ENCODE measurements around the gene DNMT1.

DNA sequence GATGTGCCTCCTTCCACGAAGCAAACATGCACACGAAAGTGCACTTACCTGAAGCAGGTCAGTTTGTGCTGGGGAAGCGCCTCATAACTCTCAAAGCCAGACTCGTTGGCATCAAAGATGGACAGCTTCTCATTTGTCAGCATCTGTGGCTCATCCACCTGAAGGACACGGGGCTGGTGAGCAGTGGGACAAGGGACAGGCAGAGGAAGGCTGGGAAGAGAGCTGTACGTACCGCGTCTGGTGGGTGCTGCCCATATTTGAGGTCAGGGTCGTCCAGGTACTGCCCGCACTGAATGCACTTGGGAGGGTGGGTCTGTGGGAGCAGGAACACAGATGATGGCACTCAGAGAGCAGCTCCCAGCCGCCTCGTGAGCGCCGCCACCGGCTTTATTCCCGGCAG, 35.1 kb downstream of the DNMT1 start:
- TF ChIP-seq, protein P1, sequence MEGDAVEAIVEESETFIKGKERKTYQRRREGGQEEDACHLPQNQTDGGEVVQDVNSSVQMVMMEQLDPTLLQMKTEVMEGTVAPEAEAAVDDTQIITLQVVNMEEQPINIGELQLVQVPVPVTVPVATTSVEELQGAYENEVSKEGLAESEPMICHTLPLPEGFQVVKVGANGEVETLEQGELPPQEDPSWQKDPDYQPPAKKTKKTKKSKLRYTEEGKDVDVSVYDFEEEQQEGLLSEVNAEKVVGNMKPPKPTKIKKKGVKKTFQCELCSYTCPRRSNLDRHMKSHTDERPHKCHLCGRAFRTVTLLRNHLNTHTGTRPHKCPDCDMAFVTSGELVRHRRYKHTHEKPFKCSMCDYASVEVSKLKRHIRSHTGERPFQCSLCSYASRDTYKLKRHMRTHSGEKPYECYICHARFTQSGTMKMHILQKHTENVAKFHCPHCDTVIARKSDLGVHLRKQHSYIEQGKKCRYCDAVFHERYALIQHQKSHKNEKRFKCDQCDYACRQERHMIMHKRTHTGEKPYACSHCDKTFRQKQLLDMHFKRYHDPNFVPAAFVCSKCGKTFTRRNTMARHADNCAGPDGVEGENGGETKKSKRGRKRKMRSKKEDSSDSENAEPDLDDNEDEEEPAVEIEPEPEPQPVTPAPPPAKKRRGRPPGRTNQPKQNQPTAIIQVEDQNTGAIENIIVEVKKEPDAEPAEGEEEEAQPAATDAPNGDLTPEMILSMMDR (IDR thresholded peaks at IDR 0.05), result no peak
- TF ChIP-seq EZH2 (IDR thresholded peaks at IDR 0.05; ENCODE audit: borderline replicate concordance, insufficient read depth, low read depth, low read length, poor library complexity, severe bottlenecking), result no peak
